8988T (cell line): ENCODE measurements around the gene UMODL1.

Source experiments
- DNase-seq: peaks from one replicate; pipeline ENCODE4 v3.0.0; 2011

UMODL1 gene

GRCh38 chr21:42071146-42071737 lies at the start of gene UMODL1:
Gene UMODL1, plus strand, starts transcription at chr21:42071317. Its CDS starts 0 bp downstream, at chr21:42071317.
- DNase-seq: no peak

DNA sequence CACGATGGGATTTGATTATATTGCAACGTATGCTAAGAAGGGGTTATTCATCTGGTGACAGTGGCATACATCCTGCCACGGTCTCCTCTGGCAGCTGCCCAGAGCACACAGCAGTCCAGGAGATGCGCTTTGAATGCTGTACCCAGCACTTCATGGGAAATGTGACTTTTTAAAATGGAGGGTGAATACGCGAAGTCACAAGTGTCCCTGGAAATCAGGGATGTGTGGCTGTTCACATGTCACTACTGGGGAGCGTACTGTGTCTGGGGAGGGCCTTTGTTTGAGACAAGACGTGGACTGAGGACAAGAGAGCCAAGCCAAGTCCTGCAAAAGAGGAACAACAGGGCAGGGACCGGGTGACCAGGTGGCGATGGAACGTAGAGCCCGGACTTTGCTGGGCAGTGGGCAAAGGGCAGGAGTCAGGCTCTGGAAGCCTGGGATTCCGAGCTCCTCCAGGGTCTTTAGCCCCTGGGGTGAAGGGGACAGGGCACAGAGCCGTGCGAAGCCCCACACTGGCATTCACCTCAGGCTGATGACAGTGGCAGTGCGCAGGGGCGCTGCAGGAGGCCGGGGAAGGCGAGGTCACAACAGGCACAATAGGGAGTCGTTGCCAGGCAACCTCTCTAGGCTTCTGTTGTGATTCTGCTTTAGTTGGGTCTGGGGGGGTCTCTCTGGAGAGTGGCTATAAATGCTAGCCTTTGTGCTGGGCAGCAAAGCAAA lies 49.6 kb upstream of the UMODL1 start:
- no peak for DNase-seq

- DNase-seq: no peak
These were observed 49.1 kb upstream of the UMODL1 start for GRCh38 chr21:42022091-42022430.

GRCh38 chr21:42022906-42023305 lies 48.2 kb upstream of the UMODL1 start:
- no peak for DNase-seq

DNA sequence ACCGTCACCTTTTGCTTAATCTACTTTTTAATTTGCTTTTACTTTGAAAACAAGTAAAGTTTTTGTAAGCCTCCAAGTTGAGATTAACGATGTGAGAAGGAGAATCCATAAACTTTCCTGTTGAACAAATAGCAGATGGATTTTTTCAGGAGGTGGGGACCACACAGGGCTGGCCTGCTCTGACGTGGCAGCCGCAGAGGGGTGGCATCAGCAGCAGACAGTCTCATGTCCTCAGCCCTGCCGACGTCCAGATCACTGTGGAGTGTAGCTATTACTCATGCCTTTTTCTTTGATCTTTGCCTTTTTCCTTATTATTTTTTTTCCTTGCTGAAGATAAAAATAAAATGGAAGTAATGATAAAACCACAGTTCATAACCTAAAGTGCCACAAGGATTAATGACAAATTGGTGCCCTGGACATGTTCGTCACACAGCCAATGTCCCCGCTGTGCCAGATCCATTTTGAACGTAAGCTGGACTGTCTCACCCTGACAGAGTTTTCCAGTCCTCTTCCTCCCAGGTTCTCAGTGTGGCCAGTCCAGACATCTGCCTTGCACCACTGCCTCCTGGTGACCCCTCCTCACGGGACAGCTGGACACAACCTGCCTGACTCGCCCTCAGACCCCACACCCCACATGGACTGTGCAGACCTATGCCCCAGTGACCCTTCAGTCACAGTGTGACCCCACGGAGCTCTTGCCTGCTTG lies 45.6 kb upstream of the UMODL1 start:
- no peak for DNase-seq

GRCh38 chr21:42026082-42026435 lies 45.1 kb upstream of the UMODL1 start:
- no peak for DNase-seq

GRCh38 chr21:42027085-42027821 lies 43.9 kb upstream of the UMODL1 start:
- DNase-seq: no peak

GRCh38 chr21:42027822-42028765 lies 43.0 kb upstream of the UMODL1 start:
- no peak for DNase-seq

DNA sequence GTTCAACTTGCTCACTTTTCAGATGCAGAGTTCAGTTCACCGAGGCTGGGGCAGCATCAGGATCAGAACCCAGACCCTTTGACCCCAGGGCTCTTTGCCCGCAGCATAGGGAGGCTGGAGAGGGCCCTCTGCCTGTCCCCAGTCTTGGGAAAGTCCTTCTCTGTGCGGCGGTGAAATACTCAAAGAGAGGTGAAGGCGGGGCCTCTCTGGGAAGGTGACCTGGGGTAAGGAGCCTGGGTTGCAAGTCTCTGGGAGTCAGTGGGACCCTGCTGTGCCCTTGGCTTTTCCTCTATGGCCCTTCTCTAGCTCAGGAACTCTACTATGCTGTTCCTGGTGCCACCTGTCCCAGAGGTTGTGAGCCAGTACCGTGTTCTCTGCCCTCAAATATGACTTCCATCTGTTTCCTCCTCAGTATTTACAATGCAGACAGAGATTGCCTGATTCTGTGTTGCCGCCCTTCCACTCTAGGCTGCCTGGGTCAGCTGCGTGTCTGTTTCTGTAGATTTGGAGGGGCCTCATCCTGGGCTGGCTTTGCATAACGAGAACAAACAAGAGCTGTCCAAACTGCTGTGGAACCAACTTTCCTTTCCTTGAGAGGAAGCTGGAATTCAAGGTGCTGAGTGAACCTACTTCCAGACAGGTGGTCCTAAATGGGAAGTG lies 42.2 kb upstream of the UMODL1 start:
- DNase-seq: no peak

GRCh38 chr21:42030311-42030710 lies 40.8 kb upstream of the UMODL1 start:
- no peak for DNase-seq

DNA sequence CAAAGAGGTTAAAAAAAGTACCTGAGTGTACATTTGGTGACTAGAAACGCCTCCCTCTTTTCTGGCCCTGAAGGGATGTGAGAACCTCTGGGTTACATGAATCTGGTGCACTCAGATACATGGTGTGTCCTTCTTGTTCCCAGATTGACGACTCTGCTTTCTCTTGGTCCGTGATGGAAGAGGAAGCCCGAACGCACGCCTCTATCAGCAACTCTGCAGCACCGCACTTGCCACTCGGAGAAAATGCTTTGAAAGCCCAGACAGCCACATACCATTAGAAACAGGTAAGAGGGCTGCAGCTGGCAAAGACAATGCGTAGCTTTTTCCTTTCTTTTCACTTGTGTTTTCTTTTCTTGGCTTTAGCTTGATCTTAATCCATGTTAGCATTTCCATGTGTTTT lies 39.9 kb upstream of the UMODL1 start:
- DNase-seq: no peak

DNA sequence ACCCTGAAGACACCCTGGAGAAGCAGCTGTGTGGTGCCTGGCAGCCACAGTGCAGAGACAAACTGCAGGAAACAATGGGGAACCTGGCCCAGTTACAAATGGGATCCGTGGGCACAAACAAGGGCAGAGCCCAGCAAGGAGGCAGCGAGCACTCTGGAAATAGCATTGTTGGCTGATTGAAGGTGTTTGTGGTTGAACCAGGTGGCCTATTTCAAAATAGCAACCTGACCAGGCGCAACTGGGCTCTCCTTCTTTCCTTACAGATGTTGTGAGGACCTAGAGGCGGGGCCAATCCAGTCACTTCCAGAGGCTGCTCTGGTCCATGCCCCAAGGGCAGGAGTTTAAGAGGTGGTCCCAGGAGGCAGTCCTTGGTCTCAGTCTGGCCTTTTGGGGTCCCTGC lies 39.3 kb upstream of the UMODL1 start:
- DNase-seq: no peak

- no peak for DNase-seq
These were observed 38.9 kb upstream of the UMODL1 start for GRCh38 chr21:42032266-42032665.

GRCh38 chr21:42032968-42033367 lies 38.1 kb upstream of the UMODL1 start:
- DNase-seq: no peak

DNA sequence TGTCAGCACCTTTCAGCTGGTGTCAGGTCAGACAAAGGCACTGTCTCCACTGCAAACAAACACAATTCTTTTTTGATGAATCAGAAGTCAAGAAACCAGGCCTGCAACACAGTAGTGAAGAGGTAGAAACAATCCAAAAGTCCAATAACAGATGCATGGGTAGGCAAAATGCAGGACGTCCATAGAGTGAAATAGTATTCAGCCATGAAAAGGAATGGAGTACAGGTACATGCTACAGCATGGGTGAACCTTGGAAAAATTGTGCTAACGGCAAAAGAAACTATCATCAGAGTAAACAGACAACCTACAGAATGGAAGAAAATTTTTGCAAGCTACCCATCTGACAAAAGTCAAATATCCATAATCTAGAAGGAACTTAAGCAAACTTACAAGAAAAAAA lies 34.8 kb upstream of the UMODL1 start:
- no peak for DNase-seq

DNA sequence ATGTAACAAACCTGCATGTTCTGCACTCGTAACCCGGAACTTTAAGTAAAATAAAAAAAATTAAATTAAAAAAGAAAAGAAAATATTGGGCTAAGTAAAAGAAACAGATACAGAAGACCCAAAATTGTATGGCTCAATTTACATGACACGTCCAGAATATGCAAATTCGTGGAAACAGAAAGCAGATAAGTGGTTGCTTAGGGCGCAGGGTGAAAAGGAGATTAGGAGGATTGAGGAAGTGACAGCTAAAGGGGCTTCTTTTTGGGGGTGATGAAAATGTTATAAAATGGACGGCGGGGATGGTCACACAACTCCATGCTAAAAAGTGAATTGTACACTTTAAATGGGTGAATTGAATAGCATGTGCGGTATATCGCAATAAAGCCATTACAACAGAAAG lies 33.6 kb upstream of the UMODL1 start:
- DNase-seq: no peak

DNA sequence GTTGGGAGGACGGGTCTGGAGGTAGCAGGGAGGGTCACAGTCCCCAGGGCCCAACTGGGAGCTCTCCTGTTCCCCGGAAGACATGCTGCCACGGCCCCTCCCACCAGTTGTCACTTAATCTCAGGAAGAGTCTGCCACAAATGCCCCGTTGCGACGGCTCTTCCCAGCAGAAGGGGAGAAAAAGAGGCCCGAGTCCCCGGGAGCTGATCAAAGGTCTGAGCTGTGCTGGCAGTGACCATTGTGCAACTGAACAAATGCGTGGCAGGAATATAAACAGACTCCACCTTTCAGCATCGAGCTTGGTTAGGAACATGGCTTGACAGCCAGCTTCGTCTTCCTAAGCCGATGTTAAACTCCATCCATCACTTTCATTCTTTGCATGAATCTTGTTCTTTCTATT lies 33.2 kb upstream of the UMODL1 start:
- no peak for DNase-seq

DNA sequence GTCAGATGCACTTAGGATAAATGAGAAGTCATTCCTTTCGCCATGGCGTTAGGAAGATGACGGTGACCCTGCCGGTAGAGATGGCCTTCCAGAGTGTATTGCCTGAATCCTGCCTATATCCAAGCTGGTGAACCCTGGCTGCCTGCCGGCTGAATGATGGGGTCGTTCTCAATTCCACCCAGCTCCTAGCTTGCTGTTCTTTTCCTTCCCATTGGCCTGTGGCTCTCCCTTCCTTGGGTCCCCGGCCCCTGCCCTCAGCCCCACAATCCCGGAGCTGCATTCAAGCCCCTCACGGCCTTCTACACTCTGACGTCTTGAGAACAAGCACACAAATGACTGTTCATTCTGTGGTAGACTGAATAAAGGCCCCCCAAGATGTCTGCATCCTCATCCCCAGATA lies 32.7 kb upstream of the UMODL1 start:
- no peak for DNase-seq

DNA sequence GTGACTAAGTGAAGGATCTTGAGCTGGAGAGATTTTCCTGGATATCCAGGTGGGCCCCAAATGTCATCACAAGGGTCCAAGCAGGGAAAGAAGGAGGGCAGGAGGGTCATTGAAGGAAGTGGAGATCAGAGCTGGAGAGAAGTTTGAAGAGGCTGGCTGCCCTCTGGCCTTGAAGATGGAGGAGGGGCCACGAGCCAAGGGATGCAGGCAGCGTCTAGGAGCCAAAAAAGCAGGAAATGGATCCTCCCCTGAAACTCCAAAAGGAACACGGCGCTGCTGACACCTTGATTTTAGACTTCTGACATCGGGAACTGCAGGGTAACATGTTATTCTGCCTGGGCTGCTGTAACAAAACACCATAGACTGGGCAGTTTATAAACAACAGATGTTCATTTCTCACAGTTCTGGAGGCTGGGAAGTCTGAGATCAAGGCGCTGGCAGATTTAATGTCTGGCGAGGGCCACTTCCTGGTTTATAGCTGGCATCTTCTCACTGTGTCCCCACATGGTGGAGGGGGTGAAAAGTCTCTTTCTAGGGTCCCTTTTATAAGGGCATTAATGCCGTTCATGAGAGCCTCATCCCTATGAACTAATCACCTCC lies 32.2 kb upstream of the UMODL1 start:
- no peak for DNase-seq

DNA sequence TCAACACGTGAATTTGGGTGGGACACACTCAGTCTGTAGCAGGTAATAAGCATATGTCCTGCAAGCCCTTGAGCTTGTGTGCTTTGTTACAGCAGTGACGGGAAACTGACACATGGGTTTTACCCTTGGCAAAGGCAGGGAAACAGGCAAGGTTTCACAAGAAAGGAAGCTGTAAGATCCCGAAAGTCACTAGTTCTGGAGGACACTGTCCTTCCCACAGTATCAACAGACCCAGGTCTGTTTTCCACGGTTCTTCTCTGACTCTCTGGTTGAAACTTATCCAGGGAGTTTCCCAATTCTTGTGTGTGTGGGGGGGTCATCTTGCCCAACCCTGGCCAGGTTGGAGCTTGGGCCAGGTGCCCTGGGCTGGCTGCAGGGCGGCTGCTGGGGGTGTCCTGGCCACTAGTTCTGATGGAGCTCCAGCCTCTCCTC lies 31.6 kb upstream of the UMODL1 start:
- no peak for DNase-seq

DNA sequence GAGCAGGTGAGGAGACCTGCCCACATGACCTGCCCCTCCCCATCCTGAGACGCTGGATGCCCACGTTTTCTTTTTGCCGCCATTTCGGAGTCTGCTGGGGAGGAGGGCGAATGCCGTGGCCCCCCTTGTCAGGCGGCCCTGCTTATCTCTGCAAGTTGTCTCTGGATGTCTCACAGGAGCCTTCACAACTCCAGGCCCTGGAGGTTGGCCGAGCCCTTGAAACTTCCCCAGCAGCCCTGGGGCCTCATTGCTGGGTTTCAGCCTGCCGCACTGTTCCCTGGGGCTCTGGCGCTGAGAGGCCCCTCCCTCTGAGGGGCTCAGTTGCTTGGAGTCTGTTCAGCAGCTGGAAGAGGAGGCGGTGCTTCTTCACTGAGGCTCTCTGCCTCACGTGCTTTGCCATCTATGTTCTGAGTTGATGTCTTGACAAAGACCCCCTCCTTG lies 31.2 kb upstream of the UMODL1 start:
- no peak for DNase-seq
